HL-60/S4 treated with retinoic acid at 250 ng/mL for 4 days and 3 days (cell line): ENCODE data around the gene PCED1A.

ENCODE experiments used
- in situ Hi-C: fragments of 300-500 bp; cut with MboI; formaldehyde crosslinking; loops from 2 replicates; pipeline ENCODE4 v1.7.0; 2022; ENCODE audit warnings: low sequenced_read_pairs

Gene PCED1A, protein sequence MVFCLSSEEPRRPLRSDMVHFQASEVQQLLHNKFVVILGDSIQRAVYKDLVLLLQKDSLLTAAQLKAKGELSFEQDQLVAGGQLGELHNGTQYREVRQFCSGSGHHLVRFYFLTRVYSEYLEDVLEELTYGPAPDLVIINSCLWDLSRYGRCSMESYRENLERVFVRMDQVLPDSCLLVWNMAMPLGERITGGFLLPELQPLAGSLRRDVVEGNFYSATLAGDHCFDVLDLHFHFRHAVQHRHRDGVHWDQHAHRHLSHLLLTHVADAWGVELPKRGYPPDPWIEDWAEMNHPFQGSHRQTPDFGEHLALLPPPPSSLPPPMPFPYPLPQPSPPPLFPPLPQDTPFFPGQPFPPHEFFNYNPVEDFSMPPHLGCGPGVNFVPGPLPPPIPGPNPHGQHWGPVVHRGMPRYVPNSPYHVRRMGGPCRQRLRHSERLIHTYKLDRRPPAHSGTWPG

GRCh38 chr20:2840138-2840966 lies at the start of gene PCED1A, which contains the start of gene VPS16:
TSS of gene PCED1A (minus strand) at chr20:2840655. CDS start at chr20:2839912, 743 bp downstream.
TSS of gene VPS16 (plus strand) at chr20:2840745. CDS start at chr20:2840775, 30 bp downstream.
- in situ Hi-C loops = no loop called here

- in situ Hi-C loops = no loop called here
These were observed 49.3 kb upstream of the PCED1A start for GRCh38 chr20:2889797-2890196.

DNA sequence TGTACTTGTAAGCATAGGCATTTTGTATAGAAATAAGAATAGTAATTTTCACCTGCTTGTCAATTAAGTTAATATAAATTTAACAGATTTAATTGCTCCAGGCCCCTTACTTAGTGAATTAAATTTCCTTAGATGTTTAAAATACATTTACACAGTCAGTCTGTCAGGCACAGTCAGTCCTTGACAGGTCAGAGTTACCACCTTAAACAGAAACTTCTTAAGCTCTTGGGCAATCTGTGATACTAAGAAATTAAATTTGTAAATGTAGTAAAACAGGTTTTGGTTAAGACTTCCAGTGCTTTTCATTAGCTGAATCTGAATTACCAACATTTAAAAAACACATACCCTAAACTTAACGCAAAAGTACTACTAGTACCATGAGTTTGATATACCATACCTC lies 48.8 kb upstream of the PCED1A start:
- in situ Hi-C loops = no loop called here

DNA sequence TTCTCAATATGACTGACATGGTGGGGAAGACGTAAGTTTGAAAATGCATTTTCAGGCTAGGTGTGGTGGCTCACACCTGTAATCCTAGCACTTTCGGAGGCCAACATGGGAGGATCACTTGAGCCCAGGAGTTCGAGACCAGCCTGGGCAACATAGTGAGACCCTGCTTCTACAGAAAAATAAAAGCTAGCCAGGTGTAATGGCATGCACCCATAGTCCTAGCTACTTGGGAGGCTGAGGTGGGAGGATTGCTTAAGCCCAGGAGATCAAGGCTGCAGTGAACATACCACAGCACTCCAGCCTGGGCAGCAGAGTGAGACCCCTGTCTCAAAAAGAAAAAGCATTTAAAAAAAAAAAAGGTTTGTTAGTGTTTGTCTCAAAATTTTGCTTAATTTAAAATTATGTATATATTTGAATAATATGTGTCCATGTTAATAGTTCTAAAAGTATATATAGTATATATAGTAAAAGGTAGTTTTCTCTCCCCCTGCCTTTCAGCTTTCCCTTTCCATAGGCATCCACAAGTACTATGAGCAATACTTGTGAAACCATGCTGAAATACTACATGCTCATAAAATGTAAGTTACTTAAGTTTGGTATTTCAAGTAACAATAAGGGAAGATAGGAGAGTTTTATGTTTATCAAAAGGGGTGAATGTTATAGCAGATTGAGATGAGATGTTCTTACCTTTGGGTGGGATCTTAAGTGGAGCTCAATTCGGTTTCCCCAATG lies 47.9 kb upstream of the PCED1A start:
- in situ Hi-C loops = no loop called here

DNA sequence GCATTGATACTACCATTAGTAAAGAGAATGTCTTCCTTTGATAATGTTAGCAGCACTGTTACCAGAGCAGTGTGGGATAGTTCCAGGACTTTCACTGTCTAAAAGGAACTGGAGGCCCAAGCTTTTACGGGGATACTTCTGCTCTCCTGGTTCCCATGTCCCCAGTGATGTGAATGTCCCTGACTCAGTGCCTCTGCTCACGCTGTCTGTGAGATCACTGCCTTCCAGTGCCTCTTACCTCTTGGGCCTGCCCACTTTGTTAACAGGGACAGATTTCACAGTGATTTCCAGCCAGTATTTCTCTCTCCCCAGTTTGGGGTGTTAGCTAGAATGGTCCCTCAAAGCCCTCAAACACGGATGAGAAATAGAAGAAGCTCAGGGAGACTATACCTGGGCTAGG lies 47.3 kb upstream of the PCED1A start:
- in situ Hi-C loops = no loop called here

DNA sequence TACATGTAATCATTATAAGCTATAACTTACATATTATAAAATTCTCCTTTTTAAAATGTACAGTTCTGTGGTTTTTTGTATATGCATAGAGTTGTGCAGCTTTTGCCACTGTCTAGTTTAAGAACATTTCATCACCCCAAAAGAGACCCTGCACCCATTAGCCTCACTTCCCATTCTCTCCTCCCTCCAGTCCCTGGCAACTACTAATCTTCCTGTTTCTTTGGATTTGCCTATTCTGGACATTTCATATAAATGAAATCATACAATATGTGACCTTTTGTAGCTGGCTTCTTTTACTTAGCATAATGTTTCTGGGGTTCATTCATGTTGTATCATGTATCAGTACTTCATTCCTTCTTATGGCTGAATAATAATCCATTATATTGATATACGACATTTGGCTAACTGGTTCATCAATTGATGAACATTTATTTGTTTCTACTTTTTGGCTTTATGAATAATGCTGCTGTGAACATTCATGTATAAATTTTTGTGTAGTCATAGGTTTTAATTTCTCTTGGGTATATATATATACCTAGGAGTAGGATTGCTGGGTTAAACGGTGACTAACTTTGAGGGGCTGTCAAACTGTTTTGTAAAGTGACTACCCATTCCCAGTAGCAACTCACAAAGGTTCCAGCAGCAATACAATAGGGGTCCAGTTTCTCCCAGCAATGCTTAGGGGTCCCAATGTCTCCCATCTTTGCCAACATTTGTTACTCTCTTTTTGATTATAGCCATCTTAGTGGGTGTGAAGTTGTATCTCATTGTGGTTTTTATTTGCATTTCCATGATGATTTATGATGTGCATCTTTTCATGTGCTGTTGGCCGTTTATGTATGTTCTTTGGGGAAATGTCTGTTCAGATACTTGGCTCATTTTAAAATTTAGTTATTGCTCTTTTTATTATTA lies 43.5 kb upstream of the PCED1A start:
- in situ Hi-C loops = no loop called here

GRCh38 chr20:2880650-2881049 lies 40.2 kb upstream of the PCED1A start:
- in situ Hi-C loops = no loop called here

DNA sequence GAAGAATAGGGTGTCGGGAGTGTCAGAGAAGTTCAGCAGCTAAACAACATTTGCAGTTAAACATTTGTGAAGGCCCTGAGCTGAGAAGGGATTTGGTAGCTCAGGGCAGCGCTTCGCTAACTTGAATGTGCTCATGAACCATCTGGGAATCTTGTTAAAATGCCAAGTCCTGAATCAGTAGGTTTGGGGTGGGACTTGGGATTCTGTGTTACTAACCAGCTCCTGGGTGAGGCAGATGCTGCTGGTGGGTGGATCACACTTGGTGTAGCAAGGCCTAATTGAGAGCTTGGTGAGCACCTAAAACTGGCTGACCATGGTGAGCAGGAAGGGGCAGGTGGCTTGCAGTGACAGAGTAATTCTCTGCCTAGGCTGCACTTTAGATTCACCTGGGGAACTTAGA lies 38.7 kb upstream of the PCED1A start:
- in situ Hi-C loops = no loop called here

DNA sequence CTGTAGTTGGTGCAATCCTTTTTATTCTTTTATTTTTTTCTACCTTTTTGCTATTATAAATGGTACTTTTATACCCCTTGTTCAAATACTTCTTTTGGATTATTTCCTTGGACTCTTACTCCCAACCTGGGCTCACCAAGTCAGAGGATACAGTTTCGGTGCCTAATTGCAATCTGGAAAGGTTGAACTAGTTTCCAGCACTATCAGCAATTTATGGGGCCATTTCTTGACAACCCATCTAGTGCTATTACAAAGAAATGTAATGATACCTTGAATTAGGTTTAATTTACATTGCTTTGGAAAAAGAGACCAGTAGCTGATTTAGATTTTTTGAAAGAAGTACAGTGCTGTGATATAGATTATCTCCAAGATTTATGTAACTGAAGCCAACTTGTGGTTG lies 38.1 kb upstream of the PCED1A start:
- in situ Hi-C loops = no loop called here

DNA sequence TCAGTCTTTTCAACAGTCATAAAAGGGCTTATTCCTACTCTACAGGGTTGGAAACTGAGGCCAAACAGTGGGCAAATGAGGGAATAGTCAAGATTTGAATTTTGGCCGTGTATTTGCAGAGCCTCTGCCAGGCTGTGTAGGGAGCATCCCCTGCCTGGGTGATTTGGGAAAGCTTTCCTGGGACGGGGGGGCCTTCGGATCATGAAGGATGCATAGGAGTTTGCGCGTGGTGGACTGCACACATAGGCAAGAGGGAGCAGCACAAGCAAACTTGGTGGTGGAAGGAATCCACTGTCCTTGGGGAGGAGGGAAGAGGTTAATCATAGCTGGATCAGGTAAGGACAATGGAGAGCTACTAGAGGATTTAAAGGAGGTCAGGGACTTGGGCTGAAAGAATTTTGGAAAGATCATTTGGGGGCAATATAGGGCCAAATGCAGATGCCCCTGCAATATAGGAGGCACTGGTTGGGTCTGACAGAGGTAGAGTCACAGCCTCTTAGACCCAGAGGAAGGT lies 35.3 kb upstream of the PCED1A start:
- in situ Hi-C loops = no loop called here

DNA sequence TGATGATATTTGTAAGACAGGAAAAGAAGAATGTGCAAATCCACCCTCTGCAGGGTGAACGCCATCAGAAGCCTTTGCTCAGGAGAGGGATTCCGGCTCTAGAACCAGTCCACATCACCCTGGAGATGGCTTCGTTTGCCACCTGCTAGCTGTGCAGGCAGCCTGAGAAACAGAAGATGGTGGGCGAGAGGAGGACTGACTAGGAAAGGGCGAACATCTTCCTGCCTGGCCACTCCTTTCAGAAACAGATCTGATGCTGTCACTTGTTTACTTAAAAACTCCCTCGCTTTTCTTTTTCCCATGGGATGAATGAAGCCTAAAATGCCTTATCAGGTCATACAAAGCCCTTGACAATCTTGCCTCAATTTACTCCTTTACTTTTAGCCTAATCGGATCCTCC lies 34.0 kb upstream of the PCED1A start:
- in situ Hi-C loops = no loop called here

DNA sequence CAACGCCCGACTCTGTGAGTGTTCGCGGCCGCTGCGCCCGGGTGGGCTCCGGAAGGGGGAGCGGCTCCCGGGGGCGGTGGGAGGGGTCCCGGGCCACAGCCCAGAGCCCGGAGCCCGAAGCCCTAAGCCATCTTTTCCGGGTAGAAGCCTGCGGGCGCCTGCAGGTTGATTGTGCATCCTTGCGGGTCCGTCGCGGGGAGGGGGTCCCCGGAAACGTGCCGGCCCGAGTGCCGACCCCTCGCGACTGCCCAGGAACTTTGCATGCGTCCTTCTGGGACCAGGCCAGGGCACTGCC lies 33.2 kb upstream of the PCED1A start:
- in situ Hi-C loops = no loop called here

DNA sequence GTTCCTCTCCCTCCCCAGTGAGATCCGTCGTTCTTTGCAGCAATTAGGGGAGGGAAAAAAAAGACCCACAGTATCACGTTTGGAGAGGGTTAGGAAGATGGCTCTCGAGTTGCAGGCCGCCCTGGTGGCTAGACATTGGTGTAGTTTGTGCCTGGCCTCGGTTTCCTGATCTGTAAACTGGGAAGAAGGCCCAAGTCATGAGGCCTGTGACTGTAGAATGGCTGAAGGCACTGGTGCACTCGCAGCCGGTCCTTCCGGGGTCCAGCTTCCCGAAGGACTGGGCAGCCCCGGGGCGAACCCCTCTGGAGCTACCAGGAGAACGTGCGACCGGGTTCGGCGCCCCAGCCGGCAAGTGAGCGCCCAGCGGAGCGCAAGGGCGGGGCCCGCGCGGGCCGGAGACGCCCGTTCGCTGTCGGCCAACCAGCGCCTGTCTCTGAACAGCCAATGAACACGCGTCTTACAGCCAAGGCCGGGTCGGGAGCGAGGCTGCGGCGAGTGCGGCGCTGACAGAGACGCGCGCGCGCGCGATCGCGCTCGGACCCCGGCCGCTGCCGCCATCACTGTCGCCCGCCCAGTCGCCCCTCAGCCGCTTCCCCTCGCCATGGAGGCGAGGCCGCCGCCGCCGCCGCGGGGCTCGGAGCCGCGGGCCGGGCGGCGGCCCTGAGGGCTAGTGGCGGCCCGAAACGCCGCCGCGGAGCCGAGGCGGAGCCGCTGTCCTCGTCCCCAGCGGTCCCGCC lies 32.7 kb upstream of the PCED1A start, which contains the start of gene PTPRA:
PTPRA (plus strand) TSS at position 472 of the 737 bp plus-strand sequence. CDS start 90,797 bp downstream, outside the sequence.
- in situ Hi-C loops = no loop called here

DNA sequence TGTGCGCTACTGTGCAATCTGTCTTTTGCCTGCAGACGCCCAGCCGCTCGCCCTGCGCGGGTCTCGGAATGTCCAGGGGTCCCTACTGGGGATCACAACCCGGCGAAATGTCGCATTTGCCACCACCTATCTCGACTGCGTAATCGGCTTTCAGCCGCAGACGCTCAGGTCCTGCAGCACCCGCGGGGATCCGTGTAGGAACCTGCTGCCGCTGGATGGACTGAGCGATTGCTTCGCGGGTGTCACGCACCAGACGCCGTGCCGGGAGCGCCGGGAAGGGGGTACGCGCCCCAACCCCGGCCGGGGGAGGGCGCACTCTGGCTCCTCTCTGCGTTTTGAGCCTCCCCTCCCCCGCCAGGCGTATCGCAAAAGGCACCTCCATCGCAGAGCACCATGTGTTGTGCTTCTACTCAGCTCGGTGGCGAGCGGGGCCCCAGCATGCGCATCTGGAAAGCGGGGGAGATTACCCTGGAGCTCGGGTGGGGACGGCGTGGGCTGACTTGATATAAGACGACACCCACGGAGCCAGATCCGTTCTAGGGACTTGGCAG lies 32.1 kb upstream of the PCED1A start:
- in situ Hi-C loops = no loop called here

DNA sequence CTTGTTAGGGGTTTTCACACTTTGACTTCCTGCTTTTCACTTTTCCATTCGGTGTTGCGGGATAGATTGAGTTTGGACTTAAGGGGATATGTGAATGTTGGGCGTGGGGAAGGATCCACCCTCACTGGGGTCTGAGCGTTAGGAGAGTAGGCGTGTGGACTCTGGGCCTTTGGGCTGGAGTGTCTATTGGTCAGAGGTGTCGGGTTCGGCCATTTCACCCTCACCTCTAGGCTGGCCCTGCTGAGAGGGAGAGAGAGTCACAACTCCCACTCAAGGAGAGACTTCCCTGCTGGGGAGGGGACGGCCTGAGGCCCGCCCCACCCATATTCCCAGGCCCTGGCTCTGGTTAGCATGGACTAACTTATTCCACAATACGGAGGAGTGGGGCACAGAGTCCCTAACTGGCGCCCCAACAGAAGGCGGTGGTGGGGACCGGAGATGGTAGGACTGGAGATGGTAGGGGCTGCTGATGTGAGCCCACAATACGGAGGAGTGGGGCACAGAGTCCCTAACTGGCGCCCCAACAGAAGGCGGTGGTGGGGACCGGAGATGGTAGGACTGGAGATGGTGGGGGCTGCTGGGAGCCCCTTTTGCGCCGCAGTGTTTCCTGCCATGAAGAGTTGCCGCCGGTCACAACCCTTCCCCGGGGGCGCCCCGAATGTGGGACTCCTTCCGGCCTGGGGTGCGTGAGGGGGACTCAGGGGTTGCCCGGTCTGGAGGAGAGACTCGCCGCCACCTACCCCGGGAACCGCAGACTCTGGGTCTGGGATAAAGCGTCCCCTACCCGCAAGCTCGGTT lies 31.4 kb upstream of the PCED1A start:
- in situ Hi-C loops = no loop called here

GRCh38 chr20:2871111-2871465 lies 30.6 kb upstream of the PCED1A start:
- in situ Hi-C loops = no loop called here

DNA sequence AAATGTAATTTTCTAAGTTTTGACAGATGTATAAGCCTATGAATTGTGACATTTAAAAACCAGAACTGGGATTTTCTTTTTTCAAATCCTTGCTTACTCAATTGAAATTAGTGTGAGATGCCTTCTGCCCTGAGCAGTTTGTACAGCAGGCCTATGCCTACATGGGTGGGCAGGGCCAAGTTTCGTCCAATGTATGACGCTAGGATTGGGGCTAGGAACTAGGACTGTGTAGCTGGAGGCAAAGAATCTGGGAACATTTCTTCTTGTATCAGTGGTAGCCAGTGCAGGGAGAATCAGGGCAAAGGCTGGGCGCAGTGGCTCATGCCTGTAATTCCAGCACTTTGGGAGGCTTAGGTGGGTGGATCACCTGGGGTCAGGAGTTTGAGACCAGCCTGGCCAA lies 28.9 kb upstream of the PCED1A start:
- in situ Hi-C loops = no loop called here

DNA sequence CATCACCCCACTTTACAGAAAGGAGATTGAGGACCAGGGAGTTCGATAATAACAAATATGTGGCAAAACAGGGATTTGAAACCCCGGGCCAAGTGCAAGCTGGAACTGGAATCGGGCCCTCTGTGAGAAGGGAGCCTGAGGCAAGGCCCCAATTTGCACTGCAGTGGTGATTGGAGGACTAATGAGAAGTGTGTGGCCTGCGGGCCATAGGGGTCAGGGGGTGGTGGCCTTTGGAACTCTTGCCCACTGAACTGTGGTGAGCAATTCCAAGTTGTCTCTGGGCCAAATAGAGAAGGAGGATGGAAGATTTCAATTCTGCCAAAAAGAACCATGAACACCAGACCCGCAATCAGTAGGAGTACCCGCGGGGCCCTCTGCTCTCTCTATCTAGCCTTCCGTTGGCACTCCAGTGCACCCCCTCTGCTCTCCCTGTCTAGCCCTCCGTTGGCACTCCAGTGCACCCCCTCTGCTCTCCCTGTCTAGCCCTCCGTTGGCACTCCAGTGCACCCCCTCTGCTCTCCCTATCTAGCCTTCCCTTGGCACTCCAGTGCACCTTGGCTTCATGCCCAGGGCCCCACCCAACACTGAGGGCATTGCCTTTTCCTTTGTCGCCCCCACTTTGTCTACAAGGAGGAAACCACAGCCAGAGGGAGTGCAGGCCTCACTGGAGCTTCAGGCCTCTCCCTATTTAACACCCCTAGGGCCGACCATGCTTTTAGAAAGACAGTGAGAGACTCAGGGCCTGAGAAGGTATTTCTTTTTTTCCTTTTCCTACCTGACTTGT lies 26.8 kb upstream of the PCED1A start:
- in situ Hi-C loops = no loop called here
